Measurements from ENCODE around the gene INPP5B.
A peak's percentile ranks its signal among the peaks of the same experiment; 100 is the strongest.
"Not testable (repeated sequence)": the region's sequence is repeated elsewhere in the genome, so short reads cannot be mapped to it uniquely, and the experiment has no call there.

The INPP5B gene

DNA sequence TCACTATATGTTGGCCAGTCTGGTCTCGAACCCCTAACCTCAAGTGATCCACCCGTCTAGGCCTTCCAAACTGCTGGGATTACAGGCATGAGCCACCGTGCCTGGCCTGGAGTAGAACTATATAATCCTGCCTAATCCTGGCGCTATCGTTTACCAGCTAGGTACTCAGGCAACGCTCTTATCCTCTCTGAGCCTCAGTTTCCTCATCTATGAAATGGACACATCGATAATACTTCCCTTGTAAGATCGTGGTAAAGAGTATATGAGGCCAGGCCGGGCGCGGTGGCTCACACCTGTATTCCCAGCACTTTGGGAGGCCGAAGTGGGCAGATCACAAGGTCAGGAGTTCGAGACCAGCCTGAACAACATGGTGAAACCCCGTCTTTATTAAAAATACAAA, 10.1 kb downstream of the INPP5B start:
- not testable (repeated sequence) for H3K9me3 Mint-ChIP-seq; H3K4me3 Mint-ChIP-seq; H3K27ac Mint-ChIP-seq; H3K36me3 Mint-ChIP-seq (ENCODE audit: low read depth); DNase-seq; H3K27me3 Mint-ChIP-seq
- peaks cover 11% of the 10 kb centered on the region for H3K4me1 Mint-ChIP-seq (ENCODE audit: low read depth)

DNA sequence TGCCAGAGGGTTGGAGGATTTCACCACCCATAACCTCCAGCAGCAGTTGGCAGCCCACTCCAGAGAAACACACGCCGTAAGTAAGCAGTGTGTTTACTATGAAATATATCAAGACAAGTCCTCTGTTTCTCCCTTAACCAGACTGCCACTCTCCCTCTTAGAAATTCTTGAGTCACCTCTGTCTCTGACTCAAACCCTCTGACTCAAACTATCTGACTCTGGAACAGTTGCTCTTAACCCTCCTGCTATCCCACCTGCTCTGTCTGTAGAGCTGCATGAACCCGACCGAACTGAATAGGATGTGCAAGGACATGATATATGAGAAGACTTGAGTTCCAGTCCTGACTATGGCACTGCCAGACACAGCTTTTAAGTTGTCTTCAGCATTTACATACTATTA, 14.1 kb downstream of the INPP5B start:
- Mint-ChIP-seq H3K4me1 (ENCODE audit: low read depth) (peaks cover 36% of the 10 kb centered on the region), H3K4me3 (peak overlapping the region; percentile 48), H3K36me3 (ENCODE audit: low read depth) (peaks cover 18% of the 10 kb centered on the region), H3K27ac (peak overlapping the region; percentile 42), H3K27me3 (no peaks in the 10 kb centered on the region), H3K9me3 (no peaks in the 10 kb centered on the region)
- DNase-seq = no peak

DNA sequence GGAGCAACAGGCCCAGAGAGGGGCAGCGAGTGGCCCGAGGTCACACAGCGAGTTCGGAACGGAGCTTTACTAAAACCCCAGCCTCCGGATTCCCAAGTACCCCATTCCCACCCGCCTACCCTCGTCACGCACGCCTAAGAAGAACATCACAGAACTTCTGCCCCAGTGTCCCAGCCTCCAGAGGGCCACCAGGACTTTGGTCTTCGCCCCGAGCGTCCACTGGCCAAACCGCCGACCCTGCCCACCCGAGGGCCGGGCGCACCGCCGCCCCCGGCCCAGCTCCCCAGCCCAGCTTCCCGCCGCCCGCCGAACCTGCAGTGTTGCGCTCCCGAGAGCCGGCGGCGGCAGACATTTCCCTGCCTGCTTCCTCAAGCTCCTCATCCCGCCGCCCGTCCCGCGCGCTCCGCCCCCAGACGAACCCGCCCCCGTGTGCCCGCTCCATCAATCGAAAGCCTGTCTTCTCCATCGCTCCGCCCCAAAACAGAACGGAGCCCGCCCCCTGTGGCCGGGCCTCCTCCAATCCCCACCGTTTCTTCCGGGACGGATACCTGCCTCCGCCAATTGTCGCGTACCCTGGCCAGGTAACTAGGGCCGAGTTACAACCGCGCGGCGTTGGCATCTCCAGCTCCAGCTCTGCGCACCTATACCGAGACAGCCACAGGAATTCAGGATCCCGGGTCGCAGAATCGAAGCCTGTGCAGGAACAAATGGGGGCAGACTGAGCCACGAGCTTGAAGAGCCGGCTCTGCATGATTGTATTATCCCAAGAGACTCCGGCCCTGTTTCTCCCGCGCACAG, 15.3 kb downstream of the INPP5B start:
- H3K9me3 Mint-ChIP-seq = no peaks in the 10 kb centered on the region
- peaks cover 45% of the 10 kb centered on the region for H3K4me1 Mint-ChIP-seq (ENCODE audit: low read depth)
- peaks cover 25% of the 10 kb centered on the region for H3K36me3 Mint-ChIP-seq (ENCODE audit: low read depth)
- H3K27me3 Mint-ChIP-seq = no peaks in the 10 kb centered on the region
- peak overlapping the region; percentile 91 for H3K27ac Mint-ChIP-seq
- H3K4me3 Mint-ChIP-seq = peak overlapping the region; percentile 89
- peak; percentile 97 for DNase-seq

DNA sequence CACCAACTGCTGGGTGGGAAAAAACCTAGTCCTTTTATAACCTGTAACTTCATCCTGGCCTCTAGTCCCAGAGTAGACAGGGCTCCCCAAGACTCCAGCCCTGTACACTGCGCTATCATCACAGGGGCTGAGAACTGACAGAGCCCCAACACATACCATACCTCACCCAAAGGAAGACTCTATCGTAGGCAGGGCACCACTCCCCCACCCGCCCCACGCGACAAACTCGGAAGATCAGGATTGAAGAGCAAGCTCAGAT, 15.8 kb downstream of the INPP5B start:
- Mint-ChIP-seq H3K9me3 (no peaks in the 10 kb centered on the region), H3K27me3 (no peaks in the 10 kb centered on the region), H3K36me3 (ENCODE audit: low read depth) (peaks cover 22% of the 10 kb centered on the region), H3K4me3 (peak overlapping the region; percentile 89), H3K27ac (peak overlapping the region; percentile 91), H3K4me1 (ENCODE audit: low read depth) (peaks cover 50% of the 10 kb centered on the region)
- DNase-seq = no peak

DNA sequence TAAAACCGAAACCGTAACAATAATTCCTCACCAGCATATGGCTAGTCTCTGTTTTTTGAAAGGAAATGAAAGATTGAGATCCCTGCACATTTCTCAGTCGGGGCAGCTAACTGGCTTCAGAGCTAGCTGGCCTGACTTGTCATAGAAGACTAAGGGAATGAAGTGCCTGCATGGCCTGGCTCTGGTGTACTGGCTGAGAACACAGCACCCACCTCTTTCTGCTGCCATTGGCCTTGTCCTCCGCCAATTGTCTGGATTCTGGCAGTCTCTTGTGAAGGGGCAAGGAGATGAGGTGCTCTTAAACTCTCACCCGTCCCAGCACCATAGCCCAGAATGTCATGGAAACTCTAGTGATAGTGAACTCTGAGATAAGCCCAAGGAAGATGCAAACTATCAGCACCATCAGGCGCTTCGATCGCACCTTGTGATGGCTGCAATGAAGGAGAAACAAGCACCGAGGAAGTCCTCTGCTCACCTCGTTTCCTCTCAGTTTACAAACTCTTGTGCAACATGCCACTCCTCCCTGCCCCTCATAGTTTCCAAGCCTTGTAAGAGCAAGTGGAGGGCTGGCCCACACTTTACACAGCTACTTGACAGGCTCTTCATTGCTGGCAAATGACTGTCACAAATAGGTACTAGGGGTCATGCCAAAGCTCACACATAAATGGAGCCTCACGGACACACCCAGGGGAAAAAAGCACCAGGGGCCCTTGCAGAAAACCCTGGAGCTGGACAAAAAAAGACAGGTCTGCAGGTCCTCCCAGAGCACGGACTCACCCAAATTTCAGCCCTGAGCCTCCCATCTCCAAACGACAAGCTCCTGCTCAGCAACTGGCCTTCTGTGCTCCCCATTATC, 16.4 kb downstream of the INPP5B start:
- Mint-ChIP-seq H3K27ac (peak overlapping the region; percentile 91), H3K36me3 (ENCODE audit: low read depth) (peaks cover 24% of the 10 kb centered on the region), H3K4me1 (ENCODE audit: low read depth) (peaks cover 56% of the 10 kb centered on the region), H3K9me3 (no peaks in the 10 kb centered on the region), H3K27me3 (no peaks in the 10 kb centered on the region), H3K4me3 (peak overlapping the region; percentile 89)
- peak; percentile 52 for DNase-seq

DNA sequence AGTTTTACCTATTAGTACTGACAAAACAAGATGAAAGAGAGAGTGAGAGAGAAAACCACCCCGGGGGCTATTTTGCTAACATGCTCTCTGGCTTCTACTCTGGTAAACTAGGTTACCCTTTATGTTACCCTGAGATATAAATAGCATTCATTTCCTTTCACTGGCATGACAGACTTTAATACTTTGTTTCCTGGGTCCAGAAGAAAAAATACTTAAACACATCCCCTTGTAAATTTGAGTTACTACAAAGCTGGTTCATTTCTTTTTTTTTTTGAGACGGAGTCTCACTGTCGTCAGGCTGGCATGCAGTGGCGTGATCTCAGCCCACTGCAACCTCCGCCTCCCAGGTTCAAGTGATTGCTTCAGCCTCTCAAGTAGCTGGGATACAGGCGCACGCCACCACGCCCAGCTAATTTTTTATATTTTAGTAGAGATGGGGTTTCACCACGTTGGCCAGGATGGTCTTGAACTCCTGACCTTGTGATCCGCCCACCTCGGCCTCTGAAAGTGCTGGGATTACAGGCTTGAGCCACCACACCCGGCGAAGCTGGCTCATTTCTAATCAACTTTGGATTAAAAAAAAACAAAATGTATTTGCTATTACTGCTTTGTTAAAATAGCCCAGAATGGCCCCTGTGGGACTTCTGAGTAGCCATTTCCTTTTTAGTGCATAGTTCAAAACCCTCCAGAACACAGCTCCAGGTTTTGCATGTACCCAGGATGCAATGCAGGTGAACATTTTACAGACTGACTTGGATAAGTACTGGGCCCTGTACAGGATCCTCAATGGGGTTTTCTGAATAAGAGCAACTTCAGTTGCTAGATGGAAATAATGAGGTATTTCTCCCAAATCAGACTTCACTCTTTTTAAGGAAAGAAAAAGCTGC, 20.6 kb downstream of the INPP5B start:
- Mint-ChIP-seq H3K4me3 (peak overlapping the region; percentile 51), H3K27me3 (no peaks in the 10 kb centered on the region), H3K9me3 (no peaks in the 10 kb centered on the region), H3K36me3 (ENCODE audit: low read depth) (peaks cover 21% of the 10 kb centered on the region), H3K27ac (peak overlapping the region; percentile 91), H3K4me1 (ENCODE audit: low read depth) (peaks cover 56% of the 10 kb centered on the region)
- DNase-seq = no peak

DNA sequence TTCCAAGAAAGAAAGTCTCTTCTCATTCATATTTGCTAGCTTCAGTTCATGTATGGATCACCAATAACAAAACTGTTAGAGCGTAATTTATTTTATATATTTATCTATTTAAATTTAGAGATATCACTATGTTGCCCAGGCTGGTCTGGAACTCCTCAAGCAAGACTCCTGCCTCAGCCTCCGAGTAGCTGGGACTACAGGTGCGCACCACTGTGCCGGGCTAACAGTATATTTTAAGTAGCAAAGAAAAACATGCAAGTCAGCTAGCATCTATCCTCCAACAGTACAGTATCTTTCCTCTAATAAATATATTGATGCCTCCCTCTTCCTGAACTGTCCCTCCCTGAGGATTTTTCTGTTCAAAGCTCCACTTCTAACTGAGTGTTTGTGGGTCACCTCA, 21.5 kb downstream of the INPP5B start:
- peaks cover 49% of the 10 kb centered on the region for H3K4me1 Mint-ChIP-seq (ENCODE audit: low read depth)
- DNase-seq = no peak
- H3K27ac Mint-ChIP-seq = peak overlapping the region; percentile 91
- peak overlapping the region; percentile 51 for H3K4me3 Mint-ChIP-seq
- H3K9me3 Mint-ChIP-seq = no peaks in the 10 kb centered on the region
- no peaks in the 10 kb centered on the region for H3K27me3 Mint-ChIP-seq
- H3K36me3 Mint-ChIP-seq (ENCODE audit: low read depth) = peaks cover 18% of the 10 kb centered on the region

DNA sequence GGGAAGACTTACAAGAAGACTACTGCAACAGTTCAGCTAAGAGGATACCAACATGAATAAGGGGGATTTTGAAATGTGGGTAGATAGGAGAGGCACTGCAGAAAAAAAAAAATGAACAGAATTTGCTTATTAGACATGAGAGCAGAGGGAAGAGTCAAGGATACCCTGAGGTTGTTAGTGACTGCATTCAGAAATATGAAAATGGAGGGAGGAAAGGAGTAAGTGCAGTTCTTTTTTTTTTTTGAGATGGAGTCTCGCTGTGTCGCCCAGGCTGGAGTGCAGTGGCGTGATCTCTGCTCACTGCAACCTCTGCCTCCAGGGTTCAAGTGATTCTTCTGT, 23.3 kb downstream of the INPP5B start:
- no peak for DNase-seq
- Mint-ChIP-seq H3K4me1 (ENCODE audit: low read depth) (peaks cover 51% of the 10 kb centered on the region), H3K27me3 (no peaks in the 10 kb centered on the region), H3K27ac (peak overlapping the region; percentile 85), H3K36me3 (ENCODE audit: low read depth) (peaks cover 18% of the 10 kb centered on the region), H3K4me3 (no peak overlapping the region), H3K9me3 (no peaks in the 10 kb centered on the region)

DNA sequence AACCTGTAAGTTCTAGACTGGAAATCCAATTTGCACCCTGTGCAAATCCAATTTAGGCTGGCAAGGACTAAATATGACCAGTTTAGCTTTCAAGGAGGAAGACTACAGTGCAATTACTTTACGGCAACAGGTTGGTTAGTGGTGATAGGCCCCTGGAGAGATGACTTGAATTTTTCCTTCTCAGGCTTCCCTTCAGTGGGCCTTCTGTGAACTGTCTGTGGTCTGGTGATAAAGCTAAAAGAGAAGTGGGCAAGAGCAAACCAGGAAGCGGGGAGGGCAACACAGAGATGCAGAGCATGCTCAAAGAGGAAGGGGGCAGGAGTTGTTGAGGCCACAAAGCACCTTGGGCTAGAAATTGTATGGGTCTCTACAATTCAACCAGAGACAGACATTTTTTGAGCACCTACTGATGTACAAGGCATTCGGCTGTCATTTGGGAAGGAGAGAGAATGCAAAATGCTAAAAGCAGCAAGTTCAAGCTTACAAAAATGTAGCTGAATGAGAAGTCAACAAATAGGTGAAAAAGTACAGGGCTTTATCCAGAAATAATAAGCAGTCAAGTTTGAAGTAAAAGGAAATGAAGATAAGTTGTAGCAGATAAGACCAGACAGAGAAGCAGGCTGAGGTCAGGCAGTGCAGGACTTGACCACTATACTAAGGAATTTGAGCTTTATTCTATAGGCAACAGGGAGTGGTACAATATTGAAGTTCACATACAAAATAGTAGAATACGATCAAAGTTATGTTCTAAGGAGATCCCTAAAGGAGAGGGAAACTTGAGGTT, 23.9 kb downstream of the INPP5B start:
- peaks cover 54% of the 10 kb centered on the region for H3K4me1 Mint-ChIP-seq (ENCODE audit: low read depth)
- H3K4me3 Mint-ChIP-seq = no peak overlapping the region
- peaks cover 18% of the 10 kb centered on the region for H3K36me3 Mint-ChIP-seq (ENCODE audit: low read depth)
- no peak for DNase-seq
- peak overlapping the region; percentile 85 for H3K27ac Mint-ChIP-seq
- H3K27me3 Mint-ChIP-seq = no peaks in the 10 kb centered on the region
- no peaks in the 10 kb centered on the region for H3K9me3 Mint-ChIP-seq

DNA sequence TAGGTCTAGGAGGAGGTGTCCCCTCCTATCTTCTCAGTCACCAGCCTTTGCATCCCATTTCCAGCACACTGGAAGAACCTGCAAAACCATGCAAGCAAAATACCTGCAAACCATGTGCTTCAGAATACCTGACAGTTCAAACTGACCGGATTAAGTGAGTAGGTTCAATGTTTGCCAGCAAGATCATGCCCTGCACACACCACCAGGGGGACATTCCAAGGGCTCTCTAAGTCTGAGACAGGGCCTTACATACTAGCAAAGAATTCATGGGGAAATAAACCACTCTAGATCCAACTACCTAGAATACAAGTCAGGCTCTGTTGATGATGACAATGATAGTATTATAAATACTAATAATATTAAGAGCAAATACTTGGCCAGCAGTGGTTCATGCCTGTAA, 27.6 kb downstream of the INPP5B start:
- H3K27me3 Mint-ChIP-seq = no peaks in the 10 kb centered on the region
- H3K36me3 Mint-ChIP-seq (ENCODE audit: low read depth) = peaks cover 6% of the 10 kb centered on the region
- no peaks in the 10 kb centered on the region for H3K9me3 Mint-ChIP-seq
- H3K27ac Mint-ChIP-seq = no peak overlapping the region
- no peak overlapping the region for H3K4me3 Mint-ChIP-seq
- peaks cover 31% of the 10 kb centered on the region for H3K4me1 Mint-ChIP-seq (ENCODE audit: low read depth)
- no peak for DNase-seq

DNA sequence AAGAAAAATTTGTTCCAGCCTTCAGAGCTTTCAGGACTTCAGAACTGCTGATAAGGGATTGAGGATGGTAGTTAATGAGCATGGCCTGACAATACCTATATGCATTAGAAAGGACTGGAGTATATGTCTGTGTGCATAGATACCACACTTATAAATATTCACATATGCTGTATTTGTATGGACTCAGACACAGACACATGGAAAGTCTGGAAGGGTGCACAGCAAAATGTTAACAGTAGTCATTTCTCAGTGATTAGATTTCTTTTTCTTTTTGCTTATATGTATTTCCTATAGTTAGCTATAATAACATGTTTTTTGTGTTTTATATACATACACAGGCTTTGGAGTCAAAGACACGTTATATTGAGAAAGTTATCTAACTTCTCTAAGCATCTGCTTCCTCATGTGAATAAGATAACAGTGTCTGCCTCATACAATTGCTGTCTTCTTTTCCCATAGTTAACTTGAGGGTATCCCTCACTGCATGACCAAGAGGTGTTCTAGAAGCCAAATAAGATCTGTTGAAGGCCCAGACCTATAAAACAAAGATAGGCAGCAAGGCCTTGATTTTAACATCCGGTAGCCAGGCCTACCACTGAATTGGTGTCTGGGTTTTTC, 31.3 kb downstream of the INPP5B start:
- H3K4me1 Mint-ChIP-seq (ENCODE audit: low read depth) = peaks cover 18% of the 10 kb centered on the region

DNA sequence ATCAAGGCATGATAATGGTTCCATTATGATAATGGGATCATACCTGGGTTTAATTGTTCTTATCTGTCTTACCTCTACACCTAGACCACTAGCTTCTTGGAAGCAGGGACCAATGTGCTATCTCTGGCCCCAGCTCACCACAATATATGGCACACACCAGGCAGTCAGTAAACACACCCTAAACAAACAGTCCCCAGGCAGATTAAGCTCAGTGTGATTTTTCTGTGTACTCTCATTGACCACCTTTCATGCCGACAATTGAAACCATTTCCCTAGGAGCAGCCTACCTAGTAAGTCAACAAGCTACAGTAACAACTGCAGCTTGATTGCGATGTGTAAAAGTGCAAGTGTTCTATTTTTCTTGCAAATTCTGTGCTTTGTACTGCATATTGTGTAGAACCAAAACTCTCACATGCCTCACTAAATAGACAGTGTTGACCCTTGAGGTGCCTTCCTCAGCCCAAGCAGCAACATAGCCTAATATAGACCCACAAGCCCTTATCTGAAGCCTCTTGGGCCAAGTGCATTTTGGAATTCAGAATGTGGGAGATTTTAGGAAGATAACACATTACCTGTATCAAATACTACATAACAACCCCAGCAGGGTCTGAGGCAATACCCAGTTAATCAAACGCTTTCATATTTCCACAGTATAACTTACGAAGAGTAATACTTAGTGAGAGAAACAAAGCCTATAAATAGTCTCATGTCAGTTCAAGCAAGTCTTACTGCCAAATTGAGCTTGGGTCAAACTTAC, 32.0 kb downstream of the INPP5B start:
- no peak for DNase-seq
- H3K27ac Mint-ChIP-seq = no peak overlapping the region
- H3K36me3 Mint-ChIP-seq (ENCODE audit: low read depth) = peaks cover under 1% of the 10 kb centered on the region
- peaks cover 15% of the 10 kb centered on the region for H3K4me1 Mint-ChIP-seq (ENCODE audit: low read depth)
- H3K27me3 Mint-ChIP-seq = no peaks in the 10 kb centered on the region
- no peaks in the 10 kb centered on the region for H3K9me3 Mint-ChIP-seq
- H3K4me3 Mint-ChIP-seq = no peak overlapping the region

More for the DNA sequence above, 31.3 kb downstream of the INPP5B start:
- Mint-ChIP-seq H3K9me3 (no peaks in the 10 kb centered on the region), H3K27ac (no peak overlapping the region), H3K4me3 (no peak overlapping the region), H3K27me3 (no peaks in the 10 kb centered on the region), H3K36me3 (ENCODE audit: low read depth) (peaks cover 2% of the 10 kb centered on the region)
- DNase-seq = no peak

DNA sequence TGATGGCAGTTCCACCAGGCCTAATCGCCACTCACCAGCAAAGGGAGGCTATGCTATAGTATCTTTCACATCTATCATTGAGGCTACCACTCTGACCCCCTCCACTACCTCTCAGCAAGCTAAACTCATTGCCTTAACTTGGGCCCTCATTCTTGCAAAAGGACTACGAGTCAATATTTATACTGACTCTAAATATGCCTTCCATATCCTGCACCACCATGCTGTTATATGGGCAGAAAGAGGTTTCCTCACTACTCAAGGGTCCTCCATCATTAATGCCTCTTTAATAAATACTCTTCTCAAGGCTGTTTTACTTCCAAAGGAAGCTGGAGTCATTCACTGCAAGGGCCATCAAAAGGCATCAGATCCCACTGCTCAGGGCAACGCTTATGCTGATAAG, 35.4 kb downstream of the INPP5B start:
- peaks cover 29% of the 10 kb centered on the region for H3K36me3 Mint-ChIP-seq (ENCODE audit: low read depth)
- not testable (repeated sequence) for H3K27ac Mint-ChIP-seq; H3K9me3 Mint-ChIP-seq; H3K4me3 Mint-ChIP-seq; H3K27me3 Mint-ChIP-seq; DNase-seq; H3K4me1 Mint-ChIP-seq (ENCODE audit: low read depth)
